K562 (cell line): Measurements from ENCODE around the gene OR2T5. TPM values are rescaled to one million over a fixed set of nuclear protein-coding genes. Genes with fewer than 3 reads are reported as not detected.
"Not testable (repeated sequence)": the region's sequence is repeated elsewhere in the genome, so short reads cannot be mapped to it uniquely, and the experiment has no call there.

Experiments
- ATAC-seq: fragments of 200-7000 bp; cut with Tn5 transposase; 3 replicates; pipeline ENCODE4 v1.9.1; 2020; ENCODE audit warnings: moderate library complexity
- Bru-seq: library from RNA; stranded (reverse); fragments of 400-500 nt; gene quantifications from one replicate; lab custom pipeline; 2021; lab: Mats Ljungman, UMichigan
- BruChase-seq, 2 experiments: library from RNA; stranded (reverse); fragments of 400-500 nt; gene quantifications; one replicate each; lab custom pipeline; 2021; lab: Mats Ljungman, UMichigan
- BruUV-seq: library from RNA; stranded (reverse); fragments of 400-500 nt; replicated peaks from 2 replicates; lab custom pipeline; 2021; lab: Mats Ljungman, UMichigan
- CTCF ChIA-PET: fragments of 300-600 bp; formaldehyde crosslinking; extraction: SDS; loops from one replicate; lab custom pipeline; 2021; ENCODE audit warnings: low intra/inter-chr PET ratio; lab: Yijun Ruan, JAX
- POLR2A ChIA-PET: fragments of 300-600, 350-650 bp; sonication (Branson Sonifier 250); formaldehyde crosslinking; extraction: SDS; loops from one replicate; lab custom pipeline; 2021; ENCODE audit warnings: antibody characterized with exemption, inconsistent platforms; lab: Yijun Ruan, JAX
- DNase-seq, 4 experiments: peaks; one replicate each; pipeline versions ENCODE4 v3.0.0 to v3.0.0-alpha.2; 2011 to 2018; ENCODE audit warnings: low spot score in 3 of 4, mixed read lengths in 3 of 4; ENCODE audit errors: extremely low read depth in 1 of 4
- FAIRE-seq: peaks from 2 replicates; lab custom pipeline; 2011; peaks lifted over from hg19 to GRCh38; lab: Jason Lieb, UNC
- H2AFZ ChIP-seq: 2 replicates; pipeline ENCODE4 v1.6.0; 2011; ENCODE audit warnings: low read depth, low read length, control low read depth, inconsistent platforms
- H3K27ac ChIP-seq: fragments of 200-600 bp; 3 replicates; pipeline ENCODE4 v1.8.0; 2011; ENCODE audit warnings: low read depth, mild to moderate bottlenecking, control low read depth, inconsistent platforms, low read length, moderate library complexity, mixed read lengths; ENCODE audit errors: extremely low read depth
- H3K27me3 ChIP-seq, 2 experiments: fragments of 300-600 bp in 1 of 2; 2 replicates in 1 of 2; 3 replicates in 1 of 2; pipeline versions ENCODE4 v1.6.0 to v1.8.0; 2011; ENCODE audit warnings: inconsistent platforms in 2 of 2, low read length in 2 of 2, mild to moderate bottlenecking in 1 of 2, mixed read lengths in 1 of 2, moderate library complexity in 1 of 2; ENCODE audit not compliant: control insufficient read depth in 2 of 2, insufficient read depth in 2 of 2
- H3K36me3 ChIP-seq: fragments of 300-600 bp; 3 replicates; pipeline ENCODE4 v1.8.0; 2011; ENCODE audit warnings: mild to moderate bottlenecking, low read length, inconsistent platforms; ENCODE audit not compliant: control insufficient read depth, insufficient read depth
- H3K4me1 ChIP-seq, 2 experiments: fragments of 200-600 bp in 1 of 2; replicated peaks in 1 of 2; 2 replicates in 1 of 2; 3 replicates in 1 of 2; pipeline versions ENCODE4 v1.5.1 to v1.8.0; 2011; ENCODE audit warnings: inconsistent platforms in 2 of 2, low read length in 2 of 2, mild to moderate bottlenecking in 1 of 2, mixed read lengths in 1 of 2, moderate library complexity in 1 of 2; ENCODE audit not compliant: control insufficient read depth in 2 of 2, insufficient read depth in 2 of 2
- H3K4me2 ChIP-seq: 2 replicates; pipeline ENCODE4 v1.6.1; 2011; ENCODE audit warnings: low read length, control low read depth, inconsistent platforms, mixed read lengths; ENCODE audit not compliant: insufficient read depth
- H3K4me3 ChIP-seq: fragments of 200-600 bp; sonication (generic), shearing (Covaris generic); 2 replicates; pipeline ENCODE4 v1.5.1; 2016; ENCODE audit warnings: control low read depth, inconsistent platforms
- H3K79me2 ChIP-seq: fragments of 200-600 bp; 3 replicates; pipeline ENCODE4 v1.8.0; 2011; ENCODE audit warnings: low read length, inconsistent platforms; ENCODE audit not compliant: control insufficient read depth, insufficient read depth
- H3K9ac ChIP-seq, 2 experiments: 2 replicates each; pipeline versions ENCODE4 v1.6.0 to v1.6.1; 2011; ENCODE audit warnings: low read depth in 2 of 2, low read length in 2 of 2, control low read depth in 1 of 2, inconsistent platforms in 1 of 2, mild to moderate bottlenecking in 1 of 2, mixed read lengths in 1 of 2; ENCODE audit not compliant: insufficient read depth in 1 of 2
- H3K9me1 ChIP-seq: one replicate; pipeline ENCODE4 v1.6.0; 2011; ENCODE audit warnings: inconsistent platforms, mild to moderate bottlenecking, low read length, moderate library complexity; ENCODE audit not compliant: control insufficient read depth, insufficient read depth
- H3K9me3 ChIP-seq: replicated peaks from 2 replicates; pipeline ENCODE4 v1.5.1; 2011; ENCODE audit warnings: low read depth, low read length, inconsistent platforms; ENCODE audit not compliant: control insufficient read depth, insufficient read depth
- H4K20me1 ChIP-seq: replicated peaks from 2 replicates; pipeline ENCODE4 v1.6.1; 2011; ENCODE audit warnings: low read length, inconsistent platforms, mixed read lengths; ENCODE audit not compliant: control insufficient read depth, insufficient read depth
- WGBS: fragments of 100-300 bp; shearing (Covaris generic); methylation state at CpG from one replicate; pipeline ENCODE4 v1.1.6; 2016; ENCODE audit warnings: low coverage, mixed read lengths; ENCODE audit not compliant: insufficient coverage; ENCODE audit errors: missing lambda C conversion rate; 5-methylcytosine and 5-hydroxymethylcytosine counted together
- in situ Hi-C: fragments of 300-500 bp; cut with MboI; formaldehyde crosslinking; loops from 4 replicates; pipeline ENCODE4 v1.15.0; 2018; ENCODE audit warnings: inconsistent platforms, mixed read lengths
- intact Hi-C: fragments of 100-400 bp; cut with micrococcal nuclease; formaldehyde crosslinking; loops from 2 replicates; pipeline ENCODE4 v1.14.2; 2022
- long read RNA-seq, 3 experiments: library from polyadenylated mRNA in 2 of 3; library from RNA in 1 of 3; unstranded in 2 of 3; stranded (forward) in 1 of 3; transcript quantifications; one replicate each; pipeline ENCODE4 v2.0.0, GENCODE V29; 2019 to 2022
- polyA minus RNA-seq, 3 experiments: library from RNA; depleted of rRNA, polyadenylated mRNA; stranded (reverse); fragments of >200 nt; gene quantifications; 2 replicates each; pipeline ENCODE4 v1.2.3, GENCODE V29; 2011
- polyA plus RNA-seq, 8 experiments: library from polyadenylated mRNA; depleted of rRNA in 4 of 8; stranded (reverse) in 5 of 8; unstranded in 3 of 8; fragments of >200 nt; fragmentation: Nextera tagmentation in 2 of 8; fragmentation: Illumina TruSeq in 1 of 8; extraction: Ambion mirVana in 2 of 8; extraction: Trizol in 1 of 8; gene quantifications; 2 replicates each; pipeline versions ENCODE4 v1.2.1 to v1.2.3, GENCODE V29; 2011 to 2014; ENCODE audit warnings: inconsistent platforms in 1 of 8, missing spikeins in 1 of 8
- total RNA-seq, 7 experiments: library from RNA; depleted of rRNA in 6 of 7; stranded (reverse); fragments of >200 nt in 6 of 7; fragmentation: Illumina TruSeq in 2 of 7; extraction: Trizol in 2 of 7; gene quantifications; 2 replicates each; pipeline versions ENCODE4 v1.2.1 to v1.2.3, GENCODE V29; 2011 to 2021; ENCODE audit warnings: low replicate concordance in 1 of 7

Gene OR2T5, protein sequence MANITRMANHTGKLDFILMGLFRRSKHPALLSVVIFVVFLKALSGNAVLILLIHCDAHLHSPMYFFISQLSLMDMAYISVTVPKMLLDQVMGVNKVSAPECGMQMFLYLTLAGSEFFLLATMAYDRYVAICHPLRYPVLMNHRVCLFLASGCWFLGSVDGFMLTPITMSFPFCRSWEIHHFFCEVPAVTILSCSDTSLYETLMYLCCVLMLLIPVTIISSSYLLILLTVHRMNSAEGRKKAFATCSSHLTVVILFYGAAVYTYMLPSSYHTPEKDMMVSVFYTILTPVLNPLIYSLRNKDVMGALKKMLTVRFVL
- total RNA-seq (2011; cell fraction: chromatin; rRNA removed; ENCODE audit: low replicate concordance) = not detected in 2 replicates
- total RNA-seq (2011; cell fraction: nucleolus; rRNA removed) = not detected in 2 replicates
- total RNA-seq (2011; cell fraction: nucleoplasm; rRNA removed) = not detected in 2 replicates
- total RNA-seq (2014; rRNA removed) (not detected in 2 replicates), total RNA-seq (2014; rRNA removed; fragmentation: Illumina TruSeq; extraction: Trizol) (not detected in 2 replicates), total RNA-seq (2015; rRNA removed; fragmentation: Illumina TruSeq; extraction: Trizol) (not detected in 2 replicates), total RNA-seq (2021) (not detected in 2 replicates), polyA plus RNA-seq (2011; rRNA removed) (not detected in 2 replicates), polyA plus RNA-seq (2014; fragmentation: Illumina TruSeq; extraction: Trizol) (not detected in 2 replicates), polyA plus RNA-seq (2014; fragmentation: Nextera tagmentation; extraction: Ambion mirVana) (not detected), polyA plus RNA-seq (2014; rRNA removed) (not detected in 2 replicates), polyA minus RNA-seq (2011; rRNA and poly(A)+ RNA removed) (not detected in 2 replicates), Bru-seq, nascent RNA (not detected), BruChase-seq, experiment 1, labeled RNA remaining after a 2-hour chase (not detected), BruChase-seq, experiment 2, labeled RNA remaining after a 6-hour chase (not detected)
- polyA plus RNA-seq (2011; cell fraction: cytosol; rRNA removed) = not detected in 2 replicates
- polyA plus RNA-seq (2011; cell fraction: nucleus; rRNA removed) = not detected in 2 replicates
- polyA plus RNA-seq (2012) = not detected in 2 replicates
- not detected in 2 replicates for polyA minus RNA-seq (2011; cell fraction: cytosol; rRNA and poly(A)+ RNA removed)
- not detected in 2 replicates for polyA minus RNA-seq (2011; cell fraction: nucleus; rRNA and poly(A)+ RNA removed)
- long read RNA-seq, experiment 1 = 0 reads
- long read RNA-seq, experiment 2 = 0 reads
- long read RNA-seq, experiment 3 = 0 reads

DNA sequence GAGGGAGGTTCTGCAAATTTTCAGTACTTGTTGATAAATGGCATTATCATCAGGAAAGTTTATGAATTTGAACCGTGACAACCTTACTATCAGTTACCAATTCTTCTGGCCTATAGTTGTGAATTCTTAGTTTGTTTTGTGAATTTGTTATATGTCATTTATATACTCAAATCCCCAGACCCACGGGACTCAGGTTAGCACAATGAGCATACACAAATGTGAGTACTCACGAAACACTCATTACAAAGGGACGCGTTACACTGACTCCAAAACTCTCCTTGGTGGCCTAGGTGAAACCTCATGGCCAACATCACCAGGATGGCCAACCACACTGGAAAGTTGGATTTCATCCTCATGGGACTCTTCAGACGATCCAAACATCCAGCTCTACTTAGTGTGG lies at the start of gene OR2T5:
Gene OR2T5, plus strand, starts transcription at position 301 of the 400 bp plus-strand sequence. Its CDS starts 0 bp downstream, at position 301.
- 10% methylated on average over 2 of the region's 6 CpGs for WGBS
- CTCF ChIA-PET, H3K9me3 ChIP-seq, ATAC-seq, H3K27ac ChIP-seq, H3K4me3 ChIP-seq, H2AFZ ChIP-seq, H4K20me1 ChIP-seq, H3K9me1 ChIP-seq, in situ Hi-C loops, H3K27me3 ChIP-seq, DNase-seq, FAIRE-seq, H3K79me2 ChIP-seq, intact Hi-C loops, H3K36me3 ChIP-seq, H3K4me1 ChIP-seq, BruUV-seq, H3K9ac ChIP-seq, POLR2A ChIA-PET, H3K4me2 ChIP-seq: not testable (repeated sequence)

DNA sequence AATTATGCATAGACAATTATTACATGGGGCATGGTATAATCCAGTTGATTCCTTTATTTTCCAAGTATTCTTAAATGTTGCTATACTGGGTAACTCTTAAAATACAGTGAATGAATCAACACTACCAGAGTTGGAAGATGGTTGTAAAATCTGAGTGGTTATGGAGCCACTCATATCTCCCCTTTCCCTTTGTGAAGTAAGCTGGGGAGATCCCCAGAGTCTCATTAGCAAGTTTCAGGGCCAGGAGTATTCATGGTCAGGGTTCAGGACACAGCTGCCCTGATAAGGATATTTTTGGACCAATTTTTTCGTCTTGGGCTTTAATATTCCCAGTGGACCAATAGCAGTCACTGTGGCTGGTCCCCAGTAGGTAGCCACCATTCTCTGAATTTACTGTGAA lies 49.7 kb upstream of the OR2T5 start:
- H3K4me2 ChIP-seq, H3K36me3 ChIP-seq, ATAC-seq, H3K4me1 ChIP-seq, H3K9me3 ChIP-seq, H3K4me3 ChIP-seq, H3K9me1 ChIP-seq, POLR2A ChIA-PET, H3K27me3 ChIP-seq, H3K27ac ChIP-seq, CTCF ChIA-PET, H4K20me1 ChIP-seq, intact Hi-C loops, H3K9ac ChIP-seq, H3K79me2 ChIP-seq, FAIRE-seq, DNase-seq, in situ Hi-C loops, H2AFZ ChIP-seq, BruUV-seq: not testable (repeated sequence)
- WGBS = 0% methylated on average over 1 of the region's 1 CpG

DNA sequence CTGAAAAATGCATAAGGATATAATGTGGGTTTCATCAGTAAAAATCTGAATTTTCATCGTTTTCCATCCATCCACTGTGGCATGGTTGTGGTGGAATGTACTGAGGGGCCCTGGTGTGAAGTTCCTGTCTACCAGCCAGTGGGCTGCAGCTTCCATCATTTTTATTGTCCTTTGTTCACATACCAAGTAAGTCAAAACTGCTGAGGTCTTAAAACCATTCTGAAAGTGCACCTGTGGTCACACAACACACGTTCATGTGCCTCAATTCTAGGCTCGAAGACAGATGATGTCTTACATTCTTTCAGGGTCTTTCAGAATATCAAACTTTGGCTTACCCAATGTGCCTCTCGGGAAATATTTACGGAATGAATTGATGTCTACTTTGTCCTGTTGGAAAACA lies 49.1 kb upstream of the OR2T5 start:
- H3K4me1 ChIP-seq, H2AFZ ChIP-seq, H3K27ac ChIP-seq, H3K9me1 ChIP-seq, H4K20me1 ChIP-seq, CTCF ChIA-PET, H3K9me3 ChIP-seq, ATAC-seq, H3K27me3 ChIP-seq, intact Hi-C loops, H3K4me3 ChIP-seq, H3K9ac ChIP-seq, POLR2A ChIA-PET, FAIRE-seq, BruUV-seq, H3K79me2 ChIP-seq, H3K4me2 ChIP-seq, DNase-seq, H3K36me3 ChIP-seq, in situ Hi-C loops: not testable (repeated sequence)
- WGBS = 0% methylated on average over 5 of the region's 5 CpGs
